ENCODE data around the gene FKBP11.

FKBP11 gene

DNA sequence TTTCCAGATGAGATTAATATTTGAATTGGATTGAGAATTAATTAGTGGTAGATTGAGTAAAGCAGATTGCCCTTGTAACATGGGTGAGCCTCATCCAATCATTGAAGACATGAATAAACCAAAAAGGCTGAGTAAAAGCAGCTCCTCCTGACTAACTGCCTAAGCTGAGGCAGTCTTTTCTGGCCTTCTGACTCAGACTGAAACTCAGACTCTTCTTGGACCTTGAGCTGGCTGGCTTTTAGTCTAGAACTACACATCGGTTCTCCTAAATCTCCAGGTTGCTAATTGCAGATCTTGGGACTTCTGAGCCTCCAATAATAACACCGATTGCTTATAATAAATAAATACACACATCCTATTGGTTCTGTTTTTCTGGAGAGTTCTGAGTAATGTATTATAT, 24.0 kb downstream of the FKBP11 start:
- H4K20me1 ChIP-seq (ENCODE audit: insufficient read depth, low read length): no peaks in the 10 kb centered on the region
- TF ChIP-seq, protein P1, sequence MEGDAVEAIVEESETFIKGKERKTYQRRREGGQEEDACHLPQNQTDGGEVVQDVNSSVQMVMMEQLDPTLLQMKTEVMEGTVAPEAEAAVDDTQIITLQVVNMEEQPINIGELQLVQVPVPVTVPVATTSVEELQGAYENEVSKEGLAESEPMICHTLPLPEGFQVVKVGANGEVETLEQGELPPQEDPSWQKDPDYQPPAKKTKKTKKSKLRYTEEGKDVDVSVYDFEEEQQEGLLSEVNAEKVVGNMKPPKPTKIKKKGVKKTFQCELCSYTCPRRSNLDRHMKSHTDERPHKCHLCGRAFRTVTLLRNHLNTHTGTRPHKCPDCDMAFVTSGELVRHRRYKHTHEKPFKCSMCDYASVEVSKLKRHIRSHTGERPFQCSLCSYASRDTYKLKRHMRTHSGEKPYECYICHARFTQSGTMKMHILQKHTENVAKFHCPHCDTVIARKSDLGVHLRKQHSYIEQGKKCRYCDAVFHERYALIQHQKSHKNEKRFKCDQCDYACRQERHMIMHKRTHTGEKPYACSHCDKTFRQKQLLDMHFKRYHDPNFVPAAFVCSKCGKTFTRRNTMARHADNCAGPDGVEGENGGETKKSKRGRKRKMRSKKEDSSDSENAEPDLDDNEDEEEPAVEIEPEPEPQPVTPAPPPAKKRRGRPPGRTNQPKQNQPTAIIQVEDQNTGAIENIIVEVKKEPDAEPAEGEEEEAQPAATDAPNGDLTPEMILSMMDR (IDR thresholded peaks at IDR 0.05; ENCODE audit: borderline replicate concordance, extremely low read depth, low read length, poor library complexity, severe bottlenecking): no peak
- no peak for TF ChIP-seq EZH2 (IDR thresholded peaks at IDR 0.05; ENCODE audit: borderline replicate concordance, low read depth, low read length, severe bottlenecking)
- H2AFZ ChIP-seq (ENCODE audit: low read depth, low read length): no peak overlapping the region
- no peak overlapping the region for H3K9ac ChIP-seq (ENCODE audit: low read depth, low read length)
- peaks cover 8% of the 10 kb centered on the region for H3K4me1 ChIP-seq (ENCODE audit: insufficient read depth, low read length)
- no peak overlapping the region for H3K4me3 ChIP-seq (ENCODE audit: low read depth in 1 of 2, low read length in 2 of 2)
- peaks cover 8% of the 10 kb centered on the region for H3K27me3 ChIP-seq (ENCODE audit: insufficient read depth, low read length, poor library complexity)
- DNase-seq (no peak), ATAC-seq (ENCODE audit: insufficient read depth, low read depth) (no peak)
- H3K9me3 ChIP-seq (ENCODE audit: insufficient read depth, low read length, severe bottlenecking): no peaks in the 10 kb centered on the region
- no peaks in the 10 kb centered on the region for H3K36me3 ChIP-seq (ENCODE audit: insufficient read depth, low read length)
- H3K27ac ChIP-seq (ENCODE audit: low read length): no peak overlapping the region
- no peak overlapping the region for H3K4me2 ChIP-seq (ENCODE audit: insufficient read depth, low read length)
- H3K79me2 ChIP-seq (ENCODE audit: insufficient read depth, low read length): no peaks in the 10 kb centered on the region

GRCh38 chr12:48899651-48900050, 25.6 kb downstream of the FKBP11 start:
- TF ChIP-seq EZH2 (IDR thresholded peaks at IDR 0.05; ENCODE audit: borderline replicate concordance, low read depth, low read length, severe bottlenecking): no peak
- TF ChIP-seq, protein P1 (IDR thresholded peaks at IDR 0.05; ENCODE audit: borderline replicate concordance, extremely low read depth, low read length, poor library complexity, severe bottlenecking): no peak
- ATAC-seq (ENCODE audit: insufficient read depth, low read depth) (no peak), DNase-seq (no peak)
- H3K4me3 ChIP-seq (ENCODE audit: low read depth in 1 of 2, low read length in 2 of 2): no peak overlapping the region
- H3K4me2 ChIP-seq (ENCODE audit: insufficient read depth, low read length): no peak overlapping the region
- no peak overlapping the region for H2AFZ ChIP-seq (ENCODE audit: low read depth, low read length)
- no peak overlapping the region for H3K9ac ChIP-seq (ENCODE audit: low read depth, low read length)
- H3K4me1 ChIP-seq (ENCODE audit: insufficient read depth, low read length): peaks cover 8% of the 10 kb centered on the region
- H3K79me2 ChIP-seq (ENCODE audit: insufficient read depth, low read length): no peaks in the 10 kb centered on the region
- H4K20me1 ChIP-seq (ENCODE audit: insufficient read depth, low read length): no peaks in the 10 kb centered on the region
- H3K36me3 ChIP-seq (ENCODE audit: insufficient read depth, low read length): no peaks in the 10 kb centered on the region
- no peak overlapping the region for H3K27ac ChIP-seq (ENCODE audit: low read length)
- H3K27me3 ChIP-seq (ENCODE audit: insufficient read depth, low read length, poor library complexity): peaks cover 7% of the 10 kb centered on the region
- H3K9me3 ChIP-seq (ENCODE audit: insufficient read depth, low read length, severe bottlenecking): no peaks in the 10 kb centered on the region

DNA sequence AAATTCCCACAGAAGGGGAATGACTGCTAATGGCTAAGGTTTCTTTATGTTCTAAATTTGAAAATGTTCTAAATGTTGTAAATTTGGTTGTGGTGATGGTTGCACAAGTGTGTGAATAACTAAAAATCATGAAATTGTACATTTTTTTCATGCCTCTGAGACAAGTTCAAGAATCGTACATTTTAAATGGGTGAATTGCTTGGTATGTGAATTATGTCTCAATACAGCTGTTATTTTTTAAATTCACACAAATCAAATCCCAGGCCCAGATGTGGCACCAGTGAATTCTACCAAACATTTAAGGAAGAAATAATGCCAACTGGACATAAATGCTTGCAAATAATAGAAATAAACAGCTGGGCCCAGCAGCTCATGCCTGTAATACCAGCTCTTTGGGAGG, 31.0 kb downstream of the FKBP11 start:
- H3K79me2 ChIP-seq (ENCODE audit: insufficient read depth, low read length): no peaks in the 10 kb centered on the region
- no peak for TF ChIP-seq EZH2 (IDR thresholded peaks at IDR 0.05; ENCODE audit: borderline replicate concordance, low read depth, low read length, severe bottlenecking)
- TF ChIP-seq, protein P1 (IDR thresholded peaks at IDR 0.05; ENCODE audit: borderline replicate concordance, extremely low read depth, low read length, poor library complexity, severe bottlenecking): no peak
- no peak overlapping the region for H3K4me3 ChIP-seq (ENCODE audit: low read depth in 1 of 2, low read length in 2 of 2)
- DNase-seq: no peak
- no peaks in the 10 kb centered on the region for H4K20me1 ChIP-seq (ENCODE audit: insufficient read depth, low read length)
- H3K4me1 ChIP-seq (ENCODE audit: insufficient read depth, low read length): peaks cover 7% of the 10 kb centered on the region
- H3K9ac ChIP-seq (ENCODE audit: low read depth, low read length): no peak overlapping the region
- ATAC-seq (ENCODE audit: insufficient read depth, low read depth): no peak
- H3K9me3 ChIP-seq (ENCODE audit: insufficient read depth, low read length, severe bottlenecking): no peaks in the 10 kb centered on the region
- peaks cover 9% of the 10 kb centered on the region for H3K27me3 ChIP-seq (ENCODE audit: insufficient read depth, low read length, poor library complexity)
- H2AFZ ChIP-seq (ENCODE audit: low read depth, low read length): no peak overlapping the region
- H3K27ac ChIP-seq (ENCODE audit: low read length): no peak overlapping the region
- no peaks in the 10 kb centered on the region for H3K36me3 ChIP-seq (ENCODE audit: insufficient read depth, low read length)
- H3K4me2 ChIP-seq (ENCODE audit: insufficient read depth, low read length): no peak overlapping the region
